ENCODE data around the gene EPAS1.

DNA sequence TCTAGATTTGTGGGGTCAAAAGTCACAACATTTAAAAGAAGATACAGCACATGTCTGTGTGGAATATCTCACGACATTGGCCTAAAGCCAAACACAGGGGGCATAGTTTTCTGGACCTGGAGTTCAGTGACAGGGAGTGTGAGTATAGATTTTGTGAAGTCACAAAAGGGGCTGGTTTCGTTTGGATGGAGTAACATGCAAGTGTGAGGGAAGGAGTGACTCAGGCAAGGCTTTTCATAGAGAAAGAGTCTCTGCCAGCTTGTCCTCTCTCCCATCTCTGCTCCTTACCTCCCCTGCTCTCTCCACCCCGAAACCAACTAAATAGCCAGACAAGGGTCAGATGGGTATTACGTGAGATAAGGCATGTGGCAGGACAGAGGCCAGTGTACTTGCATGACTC, 3.7 kb upstream of the EPAS1 start:
- TF ChIP-seq, protein P1, sequence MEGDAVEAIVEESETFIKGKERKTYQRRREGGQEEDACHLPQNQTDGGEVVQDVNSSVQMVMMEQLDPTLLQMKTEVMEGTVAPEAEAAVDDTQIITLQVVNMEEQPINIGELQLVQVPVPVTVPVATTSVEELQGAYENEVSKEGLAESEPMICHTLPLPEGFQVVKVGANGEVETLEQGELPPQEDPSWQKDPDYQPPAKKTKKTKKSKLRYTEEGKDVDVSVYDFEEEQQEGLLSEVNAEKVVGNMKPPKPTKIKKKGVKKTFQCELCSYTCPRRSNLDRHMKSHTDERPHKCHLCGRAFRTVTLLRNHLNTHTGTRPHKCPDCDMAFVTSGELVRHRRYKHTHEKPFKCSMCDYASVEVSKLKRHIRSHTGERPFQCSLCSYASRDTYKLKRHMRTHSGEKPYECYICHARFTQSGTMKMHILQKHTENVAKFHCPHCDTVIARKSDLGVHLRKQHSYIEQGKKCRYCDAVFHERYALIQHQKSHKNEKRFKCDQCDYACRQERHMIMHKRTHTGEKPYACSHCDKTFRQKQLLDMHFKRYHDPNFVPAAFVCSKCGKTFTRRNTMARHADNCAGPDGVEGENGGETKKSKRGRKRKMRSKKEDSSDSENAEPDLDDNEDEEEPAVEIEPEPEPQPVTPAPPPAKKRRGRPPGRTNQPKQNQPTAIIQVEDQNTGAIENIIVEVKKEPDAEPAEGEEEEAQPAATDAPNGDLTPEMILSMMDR (IDR thresholded peaks at IDR 0.05 in 2 of 3, conservative IDR thresholded peaks at IDR 0.05 in 1 of 3; ENCODE audit: borderline replicate concordance in 1 of 3, insufficient read depth in 1 of 3, low read depth in 2 of 3, low read length in 2 of 3): no peak
- TF ChIP-seq EZH2phosphoT487 (IDR thresholded peaks at IDR 0.05; ENCODE audit: borderline replicate concordance) (no peak), JUND (IDR thresholded peaks at IDR 0.05) (no peak), CBX3 (IDR thresholded peaks at IDR 0.05; ENCODE audit: low read depth) (no peak), ELF1 (IDR thresholded peaks at IDR 0.05; ENCODE audit: borderline replicate concordance, low read depth) (no peak), TCF7L2 (IDR thresholded peaks at IDR 0.05; ENCODE audit: borderline replicate concordance, extremely low read depth, insufficient read depth, insufficient read length) (no peak)

Measured in HCT116 (cell line).